ENCODE measurements around the gene DRAM2. TPM values are rescaled to one million over a fixed set of nuclear protein-coding genes. Genes with fewer than 3 reads are reported as not detected.

The DRAM2 gene
- total and polyA plus RNA-seq, 2 donors from 2014 or later = 31.9 to 54.5 TPM

DNA sequence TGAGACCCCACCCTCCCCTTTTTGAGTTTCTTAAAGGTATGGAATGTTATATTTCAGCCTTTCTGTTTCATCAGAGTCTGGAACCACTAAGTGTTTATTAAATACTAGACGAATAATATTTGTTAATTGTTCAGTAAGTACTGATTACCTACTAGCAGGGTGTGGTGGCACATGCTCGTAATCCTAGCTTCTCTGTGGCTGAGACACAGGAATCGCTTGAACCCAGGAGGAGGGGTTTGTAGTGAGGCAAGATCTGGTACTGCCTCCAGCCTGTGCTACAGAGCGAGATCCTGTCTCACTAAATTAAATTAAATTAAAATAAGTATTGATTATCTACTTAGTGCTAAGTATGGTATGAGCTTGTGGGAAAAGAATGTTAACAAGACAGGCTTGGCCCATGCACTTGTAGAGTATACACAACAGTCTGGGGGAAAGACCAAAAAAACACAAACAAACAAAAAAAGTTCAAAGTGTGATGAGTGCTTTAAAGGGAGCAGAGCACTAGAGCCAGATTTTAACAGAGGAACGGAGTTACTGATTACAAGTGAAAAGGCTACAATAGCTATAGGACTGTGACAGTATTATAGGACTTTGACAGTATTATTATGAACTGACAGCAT, 2.6 kb upstream of the DRAM2 start:
- H3K4me3 ChIP-seq (ENCODE audit: low read length in 3 of 3) = no peak overlapping the region
- H3K4me1 ChIP-seq (ENCODE audit: control insufficient read depth in 2 of 3, insufficient read depth in 2 of 3, low read depth in 1 of 3, low read length in 3 of 3) = peaks cover 0 to 8% (median 4%) of the 10 kb centered on the region in 3 donors
- no peak overlapping the region for H3K27ac ChIP-seq (ENCODE audit: low read depth in 2 of 2, low read length in 2 of 2)
- H3K9ac ChIP-seq (ENCODE audit: low read length in 3 of 3) = no peak overlapping the region
- DNase-seq (no peak), FAIRE-seq (no peak)
- H3K36me3 ChIP-seq (ENCODE audit: control insufficient read depth in 2 of 3, insufficient read depth in 3 of 3, low read length in 3 of 3) = no peaks in the 10 kb centered on the region
- H3K9me3 ChIP-seq (ENCODE audit: control insufficient read depth in 2 of 3, insufficient read depth in 1 of 3, low read length in 3 of 3) = no peaks in the 10 kb centered on the region
- H3K27me3 ChIP-seq (ENCODE audit: control insufficient read depth, insufficient read depth, low read length) = no peaks in the 10 kb centered on the region
- TF ChIP-seq, protein P1, sequence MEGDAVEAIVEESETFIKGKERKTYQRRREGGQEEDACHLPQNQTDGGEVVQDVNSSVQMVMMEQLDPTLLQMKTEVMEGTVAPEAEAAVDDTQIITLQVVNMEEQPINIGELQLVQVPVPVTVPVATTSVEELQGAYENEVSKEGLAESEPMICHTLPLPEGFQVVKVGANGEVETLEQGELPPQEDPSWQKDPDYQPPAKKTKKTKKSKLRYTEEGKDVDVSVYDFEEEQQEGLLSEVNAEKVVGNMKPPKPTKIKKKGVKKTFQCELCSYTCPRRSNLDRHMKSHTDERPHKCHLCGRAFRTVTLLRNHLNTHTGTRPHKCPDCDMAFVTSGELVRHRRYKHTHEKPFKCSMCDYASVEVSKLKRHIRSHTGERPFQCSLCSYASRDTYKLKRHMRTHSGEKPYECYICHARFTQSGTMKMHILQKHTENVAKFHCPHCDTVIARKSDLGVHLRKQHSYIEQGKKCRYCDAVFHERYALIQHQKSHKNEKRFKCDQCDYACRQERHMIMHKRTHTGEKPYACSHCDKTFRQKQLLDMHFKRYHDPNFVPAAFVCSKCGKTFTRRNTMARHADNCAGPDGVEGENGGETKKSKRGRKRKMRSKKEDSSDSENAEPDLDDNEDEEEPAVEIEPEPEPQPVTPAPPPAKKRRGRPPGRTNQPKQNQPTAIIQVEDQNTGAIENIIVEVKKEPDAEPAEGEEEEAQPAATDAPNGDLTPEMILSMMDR (IDR thresholded peaks at IDR 0.05; ENCODE audit: borderline replicate concordance, extremely low read depth, insufficient read depth) = no peak
- intact Hi-C loops (cut with DNase I) = no loop called here

DNA sequence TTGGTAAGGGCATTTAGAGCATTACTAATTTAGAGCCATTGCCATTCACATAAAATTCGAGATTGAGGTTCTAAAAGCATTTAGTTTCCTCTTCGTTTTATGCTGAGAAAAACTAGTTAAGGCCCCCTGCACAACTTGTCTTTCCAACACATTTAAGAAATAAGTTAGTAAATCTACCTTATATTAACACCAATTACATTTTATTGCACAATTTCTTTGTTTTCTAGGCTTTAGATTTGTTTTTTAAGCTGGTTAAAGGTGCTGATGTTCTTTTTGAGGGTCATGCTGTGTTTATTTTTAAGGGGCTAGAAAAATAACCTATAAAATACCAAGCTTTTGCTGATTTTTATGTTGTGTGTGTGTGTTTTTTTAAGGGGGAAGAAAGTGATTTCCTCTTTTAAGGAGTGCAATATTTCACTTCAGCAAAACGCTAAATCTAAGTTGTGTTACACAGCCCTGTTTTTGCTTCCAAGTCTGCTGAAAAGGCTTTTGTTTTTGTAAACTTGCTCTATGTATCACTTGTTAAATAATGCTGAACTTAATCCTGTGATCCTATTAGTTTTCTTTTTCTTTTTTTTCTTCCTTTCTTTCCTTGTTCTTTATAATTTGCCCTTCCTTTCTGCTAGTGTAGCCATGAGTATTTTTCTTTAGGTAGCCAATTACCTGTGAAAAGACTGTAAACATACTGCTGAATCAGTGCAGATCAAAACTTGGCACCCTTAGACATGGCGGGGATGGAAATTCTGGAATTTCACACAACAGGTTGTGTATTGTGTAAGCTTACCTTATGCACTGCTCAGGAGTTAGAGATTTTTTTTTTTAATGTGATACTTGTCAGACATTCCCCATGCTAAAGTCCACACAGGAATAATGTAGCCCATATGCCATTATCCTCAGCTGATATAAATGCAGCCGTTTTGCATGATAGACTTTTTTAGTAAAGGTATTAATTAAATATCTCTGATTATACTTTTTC, 1.6 kb upstream of the DRAM2 start:
- Histone ChIP-seq H3K36me3 (ENCODE audit: control insufficient read depth in 2 of 3, insufficient read depth in 3 of 3, low read length in 3 of 3) (no peaks in the 10 kb centered on the region), H3K27me3 (ENCODE audit: control insufficient read depth, insufficient read depth, low read length) (no peaks in the 10 kb centered on the region), H3K4me3 (ENCODE audit: low read length in 3 of 3) (peak overlapping the region; percentile 84 to 98 (median 96)), H3K4me1 (ENCODE audit: control insufficient read depth in 2 of 3, insufficient read depth in 2 of 3, low read depth in 1 of 3, low read length in 3 of 3) (peaks cover 0 to 8% (median 4%) of the 10 kb centered on the region in 3 donors), H3K9ac (ENCODE audit: low read length in 3 of 3) (peak overlapping the region in 2 of 3 donors; percentile 46 to 86), H3K9me3 (ENCODE audit: control insufficient read depth in 2 of 3, insufficient read depth in 1 of 3, low read length in 3 of 3) (no peaks in the 10 kb centered on the region), H3K27ac (ENCODE audit: low read depth in 2 of 2, low read length in 2 of 2) (no peak overlapping the region)
- TF ChIP-seq, protein P1 (IDR thresholded peaks at IDR 0.05; ENCODE audit: borderline replicate concordance, extremely low read depth, insufficient read depth) = no peak
- no peak for FAIRE-seq
- no peak for DNase-seq
- intact Hi-C loops (cut with DNase I) = no loop called here

DNA sequence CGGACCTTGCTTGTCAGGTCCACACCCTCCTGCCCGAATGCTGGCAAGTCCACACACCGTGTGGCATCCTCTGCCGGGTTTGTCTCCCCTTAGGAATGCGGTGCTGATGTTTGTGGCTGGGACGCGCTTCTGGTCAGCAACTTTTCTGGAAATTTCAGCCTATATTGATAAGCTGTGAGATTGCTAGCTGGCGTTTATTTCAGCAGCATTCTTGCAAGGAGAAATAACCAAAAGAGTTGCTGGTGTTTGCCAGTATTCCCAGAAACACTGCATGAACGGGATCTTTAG, 731 bp upstream of the DRAM2 start:
- FAIRE-seq = no peak

More for the DNA sequence above, 731 bp upstream of the DRAM2 start:
- H3K27ac ChIP-seq (ENCODE audit: low read depth in 2 of 2, low read length in 2 of 2) = peak overlapping the region; percentile 90 to 96
- peak overlapping the region; percentile 82 to 92 (median 86) for H3K9ac ChIP-seq (ENCODE audit: low read length in 3 of 3)
- DNase-seq = peak in 1 of 5 donors; percentile 60
- no peaks in the 10 kb centered on the region for H3K27me3 ChIP-seq (ENCODE audit: control insufficient read depth, insufficient read depth, low read length)
- no peaks in the 10 kb centered on the region for H3K36me3 ChIP-seq (ENCODE audit: control insufficient read depth in 2 of 3, insufficient read depth in 3 of 3, low read length in 3 of 3)
- intact Hi-C loops (cut with DNase I) = no loop called here
- peak overlapping the region; percentile 84 to 98 (median 96) for H3K4me3 ChIP-seq (ENCODE audit: low read length in 3 of 3)
- TF ChIP-seq, protein P1 (IDR thresholded peaks at IDR 0.05; ENCODE audit: borderline replicate concordance, extremely low read depth, insufficient read depth) = no peak
- H3K4me1 ChIP-seq (ENCODE audit: control insufficient read depth in 2 of 3, insufficient read depth in 2 of 3, low read depth in 1 of 3, low read length in 3 of 3) = peaks cover 0 to 8% (median 4%) of the 10 kb centered on the region in 3 donors
- H3K9me3 ChIP-seq (ENCODE audit: control insufficient read depth in 2 of 3, insufficient read depth in 1 of 3, low read length in 3 of 3) = no peaks in the 10 kb centered on the region

Data from kidney (tissue), 14 donors.